Measurements from ENCODE around the gene AMACR.

AMACR gene

GRCh38 chr5:34007621-34008600 is at the start of gene AMACR:
Gene AMACR (minus strand): TSS chr5:34008050. CDS start chr5:34008019, 31 bp downstream.
- peak; percentile 14 for DNase-seq

GRCh38 chr5:34057569-34057968 is 49.7 kb upstream of the AMACR start:
- no peak for DNase-seq

GRCh38 chr5:34057118-34057517 is 49.3 kb upstream of the AMACR start:
- no peak for DNase-seq

- DNase-seq: no peak
These were observed 47.8 kb upstream of the AMACR start for GRCh38 chr5:34055667-34056066.

- DNase-seq: no peak
These were observed 46.5 kb upstream of the AMACR start for GRCh38 chr5:34054400-34054729.

- DNase-seq: no peak
These were observed 45.9 kb upstream of the AMACR start for GRCh38 chr5:34053571-34054399.

GRCh38 chr5:34053133-34053532 is 45.3 kb upstream of the AMACR start:
- DNase-seq: no peak

- no peak for DNase-seq
These were observed 43.6 kb upstream of the AMACR start for GRCh38 chr5:34051374-34051980.

- no peak for DNase-seq
These were observed 40.1 kb upstream of the AMACR start for GRCh38 chr5:34047774-34048572.

- no peak for DNase-seq
These were observed 39.3 kb upstream of the AMACR start for GRCh38 chr5:34047143-34047542.

GRCh38 chr5:34045996-34046395 is 38.1 kb upstream of the AMACR start:
- no peak for DNase-seq

- no peak for DNase-seq
These were observed 37.2 kb upstream of the AMACR start for GRCh38 chr5:34045023-34045422.

- DNase-seq: no peak
These were observed 35.4 kb upstream of the AMACR start, which contains the start of gene C1QTNF3 for GRCh38 chr5:34043099-34043876. Gene C1QTNF3 (minus strand): TSS chr5:34043213. CDS start chr5:34043125, 88 bp downstream.

- no peak for DNase-seq
These were observed 34.5 kb upstream of the AMACR start for GRCh38 chr5:34042321-34042720.

GRCh38 chr5:34041247-34041972 is 33.6 kb upstream of the AMACR start:
- no peak for DNase-seq

GRCh38 chr5:34040472-34040871 is 32.6 kb upstream of the AMACR start:
- no peak for DNase-seq

GRCh38 chr5:34039398-34040157 is 31.7 kb upstream of the AMACR start:
- DNase-seq: no peak

- DNase-seq: no peak
These were observed 31.0 kb upstream of the AMACR start for GRCh38 chr5:34038838-34039237.

- no peak for DNase-seq
These were observed 30.5 kb upstream of the AMACR start for GRCh38 chr5:34038390-34038789.

- no peak for DNase-seq
These were observed 29.9 kb upstream of the AMACR start for GRCh38 chr5:34037726-34038125.

Data from SIG-M5 (cell line).